B cell (primary cell): Measurements from ENCODE around the gene DLK1. TPM values are rescaled to one million over a fixed set of nuclear protein-coding genes. Genes with fewer than 3 reads are reported as not detected.

Experiments used
- ATAC-seq: fragments of 200-7000 bp; cut with Tn5 transposase; one replicate; pipeline ENCODE4 v1.10.0; 2021; ENCODE audit warnings: low read depth, mild to moderate bottlenecking, moderate number of reproducible peaks, moderate library complexity
- CTCF ChIA-PET: fragments of 350-600 bp; sonication (Branson Sonifier 250); formaldehyde crosslinking; loops from one replicate; lab custom pipeline; 2021; ENCODE audit warnings: antibody characterized with exemption, inconsistent platforms; lab: Charles Lee
- POLR2A ChIA-PET: fragments of 350-600 bp; sonication (Branson Sonifier 250); formaldehyde crosslinking; loops from one replicate; lab custom pipeline; 2021; ENCODE audit warnings: antibody characterized with exemption; lab: Charles Lee
- DNase-seq: peaks from one replicate; pipeline ENCODE4 v3.0.0; 2013
- H2AFZ ChIP-seq: 2 replicates; pipeline ENCODE4 v1.6.1; 2012; ENCODE audit warnings: mild to moderate bottlenecking, low read depth, low read length; ENCODE audit not compliant: insufficient read depth, poor library complexity, severe bottlenecking
- H3K27ac ChIP-seq, 2 donors: 1 replicate in 1 of 2; 2 replicates in 1 of 2; pipeline ENCODE4 v1.5.1; 2012 to 2013; ENCODE audit warnings: low read length in 2 of 2, mild to moderate bottlenecking in 2 of 2, moderate library complexity in 1 of 2
- H3K27me3 ChIP-seq, 4 experiments: fragments of 200-600 bp in 1 of 4; sonication (generic) in 1 of 4; replicated peaks in 1 of 4; 1 replicate in 2 of 4; 2 replicates in 2 of 4; pipeline versions ENCODE4 v1.6.1 to v1.7.0; 2013 to 2016; ENCODE audit warnings: low read length in 3 of 4, mild to moderate bottlenecking in 2 of 4, mixed read lengths in 1 of 4, moderate library complexity in 1 of 4; ENCODE audit not compliant: insufficient read depth in 4 of 4, control insufficient read depth in 3 of 4; ENCODE audit errors: control extremely low read depth in 1 of 4
- H3K36me3 ChIP-seq, 2 experiments: replicated peaks in 1 of 2; 1 replicate in 1 of 2; 2 replicates in 1 of 2; pipeline versions ENCODE4 v1.6.1 to v1.7.1; 2013; ENCODE audit warnings: low read length in 1 of 2; ENCODE audit not compliant: insufficient read depth in 2 of 2, control insufficient read depth in 1 of 2; ENCODE audit errors: control extremely low read depth in 1 of 2, extremely low read depth in 1 of 2
- H3K4me1 ChIP-seq, 2 donors: fragments of 200-600 bp in 1 of 2; sonication (generic) in 1 of 2; 1 replicate in 1 of 2; 2 replicates in 1 of 2; pipeline versions ENCODE4 v1.5.1 to v1.6.1; 2013 to 2017; ENCODE audit warnings: low read length in 2 of 2; ENCODE audit not compliant: control insufficient read depth in 2 of 2, insufficient read depth in 2 of 2
- H3K4me2 ChIP-seq: replicated peaks from 2 replicates; pipeline ENCODE3; 2012; ENCODE audit warnings: mild to moderate bottlenecking, low read depth, low read length; ENCODE audit not compliant: poor library complexity, severe bottlenecking
- H3K4me3 ChIP-seq, 5 experiments: fragments of 200-600 bp in 1 of 5; sonication (generic) in 1 of 5; 1 replicate in 3 of 5; 2 replicates in 2 of 5; pipeline versions ENCODE4 v1.5.1 to v1.7.0; 2011 to 2016; ENCODE audit warnings: low read length in 4 of 5, mild to moderate bottlenecking in 4 of 5, low read depth in 2 of 5, control low read depth in 1 of 5, moderate library complexity in 1 of 5; ENCODE audit not compliant: insufficient read depth in 1 of 5; ENCODE audit errors: control extremely low read depth in 1 of 5, extremely low read depth in 1 of 5
- H3K79me2 ChIP-seq: fragments of 200-600 bp; sonication (generic); one replicate; pipeline ENCODE4 v1.6.0; 2016; ENCODE audit warnings: low read length; ENCODE audit not compliant: control insufficient read depth, insufficient read depth
- H3K9ac ChIP-seq: fragments of 200-600 bp; sonication (generic); 2 replicates; pipeline ENCODE4 v1.6.1; 2017; ENCODE audit warnings: mild to moderate bottlenecking, low read length, moderate library complexity
- H3K9me3 ChIP-seq, 3 donors: one replicate each; pipeline versions ENCODE4 v1.6.1 to v1.7.1; 2013; ENCODE audit warnings: low read length in 2 of 3; ENCODE audit not compliant: control insufficient read depth in 2 of 3, insufficient read depth in 1 of 3; ENCODE audit errors: control extremely low read depth in 1 of 3
- H4K20me1 ChIP-seq: 2 replicates; pipeline ENCODE4 v1.6.0; 2012; ENCODE audit warnings: mild to moderate bottlenecking, low read length; ENCODE audit not compliant: insufficient read depth, control insufficient read depth, poor library complexity, severe bottlenecking
- H3K27ac Mint-ChIP-seq: one replicate; pipeline ENCODE4 v1.8.0; 2021; ENCODE audit warnings: mixed read lengths
- H3K27me3 Mint-ChIP-seq: one replicate; pipeline ENCODE4 v1.8.0; 2021; ENCODE audit warnings: mixed read lengths
- H3K4me1 Mint-ChIP-seq: one replicate; pipeline ENCODE4 v1.8.0; 2021; ENCODE audit warnings: mixed read lengths
- H3K4me3 Mint-ChIP-seq: one replicate; pipeline ENCODE4 v1.8.0; 2021; ENCODE audit warnings: mixed read lengths
- H3K9me3 Mint-ChIP-seq: one replicate; pipeline ENCODE4 v1.8.0; 2022; ENCODE audit warnings: mixed read lengths; ENCODE audit not compliant: insufficient read depth
- EZH2 ChIP-seq: IDR thresholded peaks from 2 replicates; pipeline ENCODE4 v1.6.1; 2012; ENCODE audit warnings: borderline replicate concordance, low read depth, mild to moderate bottlenecking, moderate library complexity, low read length; ENCODE audit not compliant: insufficient read depth, poor library complexity, severe bottlenecking
- WGBS: methylation state at CpG from one replicate; pipeline ENCODE4 v1.1.5; 2013; ENCODE audit warnings: missing lambda C conversion rate; ENCODE audit not compliant: insufficient coverage; 5-methylcytosine and 5-hydroxymethylcytosine counted together
- intact Hi-C: fragments of 100-400 bp; cut with micrococcal nuclease; formaldehyde crosslinking; loops from one replicate; pipeline ENCODE4 v1.10.0; 2022
- polyA plus RNA-seq: library from polyadenylated mRNA; depleted of rRNA; stranded (reverse); fragments of >200 nt; gene quantifications from 2 replicates; pipeline ENCODE4 v1.2.3, GENCODE V29; 2012
- total RNA-seq, 2 donors: library from RNA; stranded (reverse); fragments of 120-200 nt in 1 of 2; gene quantifications; 1 replicate in 1 of 2; 2 replicates in 1 of 2; pipeline versions ENCODE4 v1.2.3 to v1.2.4, GENCODE V29; 2013 to 2022
- TF ChIP-seq, protein P1 (sequence below): fragments of 200-600 bp; IDR thresholded peaks from one replicate; pipeline ENCODE4 v1.8.0; 2022; ENCODE audit warnings: antibody characterized with exemption, mild to moderate bottlenecking

Gene DLK1
- total and polyA plus RNA-seq, 2 donors (not counting 1 experiment from before 2014, with no cell fraction given): not detected

DNA sequence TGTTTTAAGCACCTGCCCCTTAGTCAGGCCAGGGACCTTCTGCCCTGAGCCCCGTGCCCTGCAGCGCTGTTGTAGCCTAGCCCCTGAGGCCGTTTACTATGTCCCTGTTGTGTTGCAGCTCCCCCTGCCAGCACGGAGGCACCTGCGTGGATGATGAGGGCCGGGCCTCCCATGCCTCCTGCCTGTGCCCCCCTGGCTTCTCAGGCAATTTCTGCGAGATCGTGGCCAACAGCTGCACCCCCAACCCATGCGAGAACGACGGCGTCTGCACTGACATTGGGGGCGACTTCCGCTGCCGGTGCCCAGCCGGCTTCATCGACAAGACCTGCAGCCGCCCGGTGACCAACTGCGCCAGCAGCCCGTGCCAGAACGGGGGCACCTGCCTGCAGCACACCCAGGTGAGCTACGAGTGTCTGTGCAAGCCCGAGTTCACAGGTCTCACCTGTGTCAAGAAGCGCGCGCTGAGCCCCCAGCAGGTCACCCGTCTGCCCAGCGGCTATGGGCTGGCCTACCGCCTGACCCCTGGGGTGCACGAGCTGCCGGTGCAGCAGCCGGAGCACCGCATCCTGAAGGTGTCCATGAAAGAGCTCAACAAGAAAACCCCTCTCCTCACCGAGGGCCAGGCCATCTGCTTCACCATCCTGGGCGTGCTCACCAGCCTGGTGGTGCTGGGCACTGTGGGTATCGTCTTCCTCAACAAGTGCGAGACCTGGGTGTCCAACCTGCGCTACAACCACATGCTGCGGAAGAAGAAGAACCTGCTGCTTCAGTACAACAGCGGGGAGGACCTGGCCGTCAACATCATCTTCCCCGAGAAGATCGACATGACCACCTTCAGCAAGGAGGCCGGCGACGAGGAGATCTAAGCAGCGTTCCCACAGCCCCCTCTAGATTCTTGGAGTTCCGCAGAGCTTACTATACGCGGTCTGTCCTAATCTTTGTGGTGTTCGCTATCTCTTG, 7.6 kb downstream of the DLK1 start:
- Mint-ChIP-seq H3K27me3 (peaks cover 6% of the 10 kb centered on the region), H3K4me3 (no peak overlapping the region), H3K27ac (no peak overlapping the region), H3K9me3 (no peaks in the 10 kb centered on the region), H3K4me1 (no peaks in the 10 kb centered on the region)
- WGBS: 95% methylated on average over 48 of the region's 52 CpGs
- Histone ChIP-seq H3K9me3 (peaks cover 0 to 11% (median 0%) of the 10 kb centered on the region in 3 donors), H4K20me1 (no peaks in the 10 kb centered on the region), H3K4me1 (no peaks in the 10 kb centered on the region), H3K4me3 (no peak overlapping the region), H3K4me2 (no peak overlapping the region), H3K9ac (no peak overlapping the region), H3K27ac (no peak overlapping the region), H3K36me3 (no peaks in the 10 kb centered on the region), H3K27me3 (peaks cover 0 to 1% (median 0%) of the 10 kb centered on the region in 4 experiments), H3K79me2 (no peaks in the 10 kb centered on the region), H2AFZ (no peak overlapping the region)
- no peak for ATAC-seq
- POLR2A ChIA-PET: no interaction called here
- TF ChIP-seq, protein P1, sequence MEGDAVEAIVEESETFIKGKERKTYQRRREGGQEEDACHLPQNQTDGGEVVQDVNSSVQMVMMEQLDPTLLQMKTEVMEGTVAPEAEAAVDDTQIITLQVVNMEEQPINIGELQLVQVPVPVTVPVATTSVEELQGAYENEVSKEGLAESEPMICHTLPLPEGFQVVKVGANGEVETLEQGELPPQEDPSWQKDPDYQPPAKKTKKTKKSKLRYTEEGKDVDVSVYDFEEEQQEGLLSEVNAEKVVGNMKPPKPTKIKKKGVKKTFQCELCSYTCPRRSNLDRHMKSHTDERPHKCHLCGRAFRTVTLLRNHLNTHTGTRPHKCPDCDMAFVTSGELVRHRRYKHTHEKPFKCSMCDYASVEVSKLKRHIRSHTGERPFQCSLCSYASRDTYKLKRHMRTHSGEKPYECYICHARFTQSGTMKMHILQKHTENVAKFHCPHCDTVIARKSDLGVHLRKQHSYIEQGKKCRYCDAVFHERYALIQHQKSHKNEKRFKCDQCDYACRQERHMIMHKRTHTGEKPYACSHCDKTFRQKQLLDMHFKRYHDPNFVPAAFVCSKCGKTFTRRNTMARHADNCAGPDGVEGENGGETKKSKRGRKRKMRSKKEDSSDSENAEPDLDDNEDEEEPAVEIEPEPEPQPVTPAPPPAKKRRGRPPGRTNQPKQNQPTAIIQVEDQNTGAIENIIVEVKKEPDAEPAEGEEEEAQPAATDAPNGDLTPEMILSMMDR: no peak
- no peak for TF ChIP-seq EZH2
- CTCF ChIA-PET: no interaction called here
- DNase-seq: no peak
- intact Hi-C loops: no loop called here

DNA sequence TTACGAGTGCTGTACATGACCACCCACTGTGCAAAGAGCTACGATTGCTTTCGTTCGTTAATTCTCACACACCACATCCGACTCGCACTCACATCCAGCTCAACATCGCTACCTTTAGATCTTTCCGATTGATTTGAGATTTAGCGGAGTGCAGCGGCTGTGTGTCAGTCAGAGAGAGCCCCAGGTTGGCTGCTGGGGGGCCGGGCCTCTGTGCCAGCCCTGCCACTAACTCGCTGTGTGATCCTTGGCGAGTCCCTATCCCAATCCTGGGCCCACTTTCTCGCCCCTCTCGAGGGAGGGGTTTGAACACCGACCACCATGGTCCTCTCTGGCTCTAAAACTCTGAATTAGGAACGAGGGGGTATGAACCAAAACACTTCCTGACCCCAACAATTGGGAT, 8.6 kb downstream of the DLK1 start:
- DNase-seq (no peak), ATAC-seq (no peak)
- Histone ChIP-seq H3K36me3 (no peaks in the 10 kb centered on the region), H3K27ac (no peak overlapping the region), H3K27me3 (no peaks in the 10 kb centered on the region), H3K4me2 (no peak overlapping the region), H3K9ac (no peak overlapping the region), H3K4me3 (no peak overlapping the region), H3K9me3 (peaks cover 0 to 11% (median 0%) of the 10 kb centered on the region in 3 donors), H3K4me1 (no peaks in the 10 kb centered on the region), H3K79me2 (no peaks in the 10 kb centered on the region), H4K20me1 (no peaks in the 10 kb centered on the region), H2AFZ (no peak overlapping the region)
- TF ChIP-seq, protein P1: no peak
- no peak for TF ChIP-seq EZH2
- Mint-ChIP-seq H3K4me3 (no peak overlapping the region), H3K27ac (no peak overlapping the region), H3K4me1 (no peaks in the 10 kb centered on the region), H3K9me3 (no peaks in the 10 kb centered on the region), H3K27me3 (peaks cover 3% of the 10 kb centered on the region)
- ChIA-PET POLR2A (no interaction called here), CTCF (no interaction called here)
- WGBS: 91% methylated on average over 13 of the region's 17 CpGs
- intact Hi-C loops: no loop called here
